Measurements from ENCODE around the gene DSPP.

DNA sequence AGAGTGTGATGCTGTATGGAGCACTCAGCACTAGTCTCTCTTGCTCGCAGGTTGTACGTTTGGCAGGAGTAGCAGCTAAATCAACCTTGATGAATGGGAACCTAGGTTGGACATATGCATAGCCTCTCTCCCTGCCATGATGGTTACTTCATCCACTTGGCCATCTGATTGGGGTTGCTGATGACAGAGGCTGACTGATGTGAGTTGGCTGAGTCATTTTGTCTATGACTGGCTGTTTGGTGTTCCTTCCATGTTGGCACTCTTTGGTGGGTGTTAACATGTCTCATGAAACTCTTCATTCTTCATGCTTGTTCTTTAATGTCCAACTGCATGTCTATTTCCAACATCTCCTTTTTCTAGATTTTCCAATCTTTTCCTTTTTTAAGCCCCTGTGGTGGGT lies 47.5 kb upstream of the DSPP start:
- TF ChIP-seq, protein P1, sequence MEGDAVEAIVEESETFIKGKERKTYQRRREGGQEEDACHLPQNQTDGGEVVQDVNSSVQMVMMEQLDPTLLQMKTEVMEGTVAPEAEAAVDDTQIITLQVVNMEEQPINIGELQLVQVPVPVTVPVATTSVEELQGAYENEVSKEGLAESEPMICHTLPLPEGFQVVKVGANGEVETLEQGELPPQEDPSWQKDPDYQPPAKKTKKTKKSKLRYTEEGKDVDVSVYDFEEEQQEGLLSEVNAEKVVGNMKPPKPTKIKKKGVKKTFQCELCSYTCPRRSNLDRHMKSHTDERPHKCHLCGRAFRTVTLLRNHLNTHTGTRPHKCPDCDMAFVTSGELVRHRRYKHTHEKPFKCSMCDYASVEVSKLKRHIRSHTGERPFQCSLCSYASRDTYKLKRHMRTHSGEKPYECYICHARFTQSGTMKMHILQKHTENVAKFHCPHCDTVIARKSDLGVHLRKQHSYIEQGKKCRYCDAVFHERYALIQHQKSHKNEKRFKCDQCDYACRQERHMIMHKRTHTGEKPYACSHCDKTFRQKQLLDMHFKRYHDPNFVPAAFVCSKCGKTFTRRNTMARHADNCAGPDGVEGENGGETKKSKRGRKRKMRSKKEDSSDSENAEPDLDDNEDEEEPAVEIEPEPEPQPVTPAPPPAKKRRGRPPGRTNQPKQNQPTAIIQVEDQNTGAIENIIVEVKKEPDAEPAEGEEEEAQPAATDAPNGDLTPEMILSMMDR (IDR thresholded peaks at IDR 0.05 in 4 of 5, conservative IDR thresholded peaks at IDR 0.05 in 1 of 5): no peak
- no peak for TF ChIP-seq POLR2A (IDR thresholded peaks at IDR 0.05)

Data from gastrocnemius medialis (tissue), 4 donors.